Fibroblast of skin of right quadriceps (primary cell): ENCODE results near the gene C1QTNF9.
"Not testable (repeated sequence)": the region's sequence is repeated elsewhere in the genome, so short reads cannot be mapped to it uniquely, and the experiment has no call there.

Experiments used
- DNase-seq: peaks from one replicate; pipeline ENCODE4 v3.0.0-alpha.2; 2013

C1QTNF9 gene

DNA sequence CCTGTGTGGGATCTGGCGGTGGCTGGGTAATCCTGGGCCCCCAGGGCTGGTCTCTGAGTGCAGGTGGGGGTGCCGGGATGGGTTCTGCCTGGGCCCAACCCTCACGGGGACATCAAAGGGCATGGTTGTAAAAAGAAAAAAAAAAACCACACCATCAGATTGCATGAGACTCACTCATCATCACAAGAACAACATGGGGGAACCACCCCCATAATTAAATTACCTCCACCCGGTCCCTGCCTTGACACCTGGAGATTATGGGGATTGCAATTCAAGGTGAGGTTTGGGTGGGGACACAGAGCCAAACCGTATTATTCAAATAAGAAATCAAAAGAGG, 14.3 kb downstream of the C1QTNF9 start:
- no peak for DNase-seq

DNA sequence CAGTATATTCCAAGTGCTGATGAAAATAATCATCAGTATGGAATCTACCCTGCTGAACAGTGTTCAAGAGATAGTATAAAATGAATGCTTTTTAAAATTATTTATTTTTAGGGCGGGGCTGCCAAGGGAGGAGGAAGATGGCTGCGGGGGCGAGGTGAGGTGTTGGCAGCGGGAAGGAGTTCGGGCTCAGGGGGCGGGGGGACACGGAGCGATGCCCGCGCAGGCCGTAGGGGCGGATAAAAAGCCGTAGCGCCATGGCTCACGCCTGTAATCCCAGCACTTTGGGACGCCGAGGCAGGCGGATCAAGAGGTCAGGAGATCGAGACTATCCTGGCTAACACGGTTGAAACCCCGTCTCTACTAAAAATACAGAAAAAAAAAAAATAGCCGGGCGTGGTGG, 18.2 kb downstream of the C1QTNF9 start:
- not testable (repeated sequence) for DNase-seq

DNA sequence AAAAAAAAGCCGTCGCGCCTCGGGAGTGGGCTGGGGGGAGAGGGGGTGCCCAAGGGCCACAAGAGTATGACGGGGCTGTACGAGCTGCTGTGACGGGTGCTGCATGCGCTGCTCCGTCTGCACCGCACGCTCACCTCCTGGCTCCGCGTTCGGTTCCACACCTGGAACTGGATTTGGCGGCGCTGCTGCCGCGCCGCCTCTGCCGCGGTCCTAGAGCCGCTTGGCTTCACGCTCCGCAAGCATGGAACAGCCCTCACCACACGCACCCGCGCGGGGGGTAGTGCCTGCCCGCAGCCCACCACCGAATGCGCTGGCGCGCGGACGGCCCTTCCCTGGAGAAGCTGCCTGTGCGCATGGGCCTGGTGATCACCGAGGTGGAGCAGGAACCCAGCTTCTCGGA, 18.8 kb downstream of the C1QTNF9 start:
- no peak for DNase-seq

DNA sequence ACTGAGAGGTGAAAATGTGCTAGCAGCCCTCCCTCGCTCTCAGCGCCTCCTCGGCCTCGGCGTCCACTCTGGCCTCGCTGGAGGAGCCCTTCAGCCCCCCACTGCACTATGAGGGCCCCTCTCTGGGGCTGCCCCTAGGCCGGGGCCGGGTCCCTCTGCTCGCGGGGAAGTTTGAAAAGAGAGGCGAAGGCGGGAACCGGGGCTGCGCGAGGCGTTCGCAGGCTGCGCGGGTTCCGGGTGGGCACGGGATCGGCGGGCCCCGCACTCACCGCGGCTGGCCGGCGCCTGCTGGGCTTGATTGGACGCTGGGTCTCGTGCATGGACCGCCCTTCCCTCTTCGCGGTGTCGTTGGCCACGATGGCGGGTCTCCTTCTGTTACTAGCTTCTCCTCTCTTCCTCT, 29.3 kb downstream of the C1QTNF9 start:
- DNase-seq = no peak

DNA sequence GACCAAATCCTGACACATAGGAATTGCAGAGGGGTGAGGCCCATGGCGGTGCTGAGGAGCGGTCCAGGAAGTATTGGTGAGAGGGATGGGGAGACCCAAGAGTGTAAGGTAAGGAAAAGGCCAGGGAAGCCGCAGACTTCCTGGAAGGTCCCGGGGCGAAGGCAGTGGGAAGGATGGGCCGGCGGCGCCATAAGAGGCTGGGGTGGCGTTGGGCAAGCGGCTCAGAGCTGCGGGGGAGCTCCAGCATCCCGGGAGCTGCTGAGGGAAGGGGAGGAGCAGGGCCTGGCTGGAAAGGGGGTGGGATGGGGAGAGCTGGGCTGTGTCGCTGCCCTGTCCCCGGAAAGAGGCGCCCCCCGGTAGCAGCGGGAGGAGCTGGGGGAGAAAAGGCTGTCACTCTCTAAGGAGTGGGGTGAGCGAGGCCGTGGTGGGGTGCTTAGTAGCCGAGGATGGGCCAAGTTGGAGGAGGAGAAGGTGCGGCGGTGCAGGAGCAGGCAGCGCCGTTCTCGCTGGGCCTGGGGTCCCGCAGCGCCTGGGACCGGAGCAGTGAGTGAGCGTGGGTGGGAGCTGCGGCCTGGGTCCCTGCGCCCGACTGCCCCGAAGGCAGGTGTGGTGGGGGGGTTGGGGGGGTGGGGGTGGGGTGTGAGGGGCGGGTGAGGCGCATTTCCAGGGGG, 30.7 kb downstream of the C1QTNF9 start:
- no peak for DNase-seq

DNA sequence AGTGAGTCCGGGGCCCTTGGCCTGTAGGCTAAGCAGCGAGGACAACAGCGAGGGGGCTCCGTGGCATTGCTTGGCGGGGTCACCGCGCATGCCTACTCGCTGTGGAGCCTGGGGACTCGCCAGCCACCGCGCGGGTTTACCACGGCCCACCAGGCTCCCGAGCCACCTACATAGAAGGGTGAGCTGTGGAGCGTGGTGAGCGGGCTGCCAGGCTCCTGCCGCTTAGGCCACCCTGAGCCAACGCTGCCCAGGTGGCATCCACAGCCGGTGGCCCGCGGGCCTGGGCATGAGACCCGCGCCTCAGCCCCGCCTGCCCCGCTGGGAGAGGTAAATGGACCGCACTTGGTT, 31.2 kb downstream of the C1QTNF9 start:
- no peak for DNase-seq

DNA sequence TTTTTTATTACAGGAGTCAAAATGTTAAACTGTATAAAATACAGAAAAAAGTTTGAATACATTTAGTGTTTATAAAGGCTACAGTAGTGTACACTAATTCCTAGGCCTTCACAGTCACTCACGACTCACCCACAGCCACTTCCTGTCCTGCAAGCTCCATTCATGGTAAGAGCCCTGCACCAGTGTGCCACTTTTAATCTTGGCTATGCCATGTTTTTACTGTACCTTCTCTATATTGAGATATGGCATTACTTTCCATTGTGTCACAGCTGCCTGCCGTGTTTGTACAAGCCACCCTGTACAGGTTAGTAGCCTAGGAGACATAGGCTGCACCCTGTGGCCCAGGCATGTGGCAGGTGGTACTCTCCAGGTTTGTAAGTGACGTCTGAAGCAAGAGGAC, 32.1 kb downstream of the C1QTNF9 start:
- peak; percentile 49 for DNase-seq

DNA sequence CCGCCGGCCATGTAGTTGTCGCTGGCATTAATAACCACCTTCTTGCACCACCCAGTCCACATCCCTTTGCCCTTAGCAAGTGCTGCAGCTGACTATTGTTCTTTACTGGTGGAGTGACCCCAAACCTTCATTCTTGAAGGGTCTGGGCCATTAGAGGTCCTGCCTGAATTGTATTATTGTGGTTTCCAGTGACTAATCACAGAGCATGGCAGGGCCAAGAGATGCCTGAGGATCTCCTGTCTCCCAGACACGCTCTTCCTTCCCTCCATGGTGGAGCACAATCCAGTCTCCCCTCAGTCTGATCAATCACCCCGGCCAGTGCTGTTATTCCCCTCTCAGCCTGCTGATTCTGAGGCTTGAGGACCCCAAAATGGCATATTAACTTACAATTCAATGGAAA, 39.0 kb downstream of the C1QTNF9 start:
- DNase-seq = no peak

DNA sequence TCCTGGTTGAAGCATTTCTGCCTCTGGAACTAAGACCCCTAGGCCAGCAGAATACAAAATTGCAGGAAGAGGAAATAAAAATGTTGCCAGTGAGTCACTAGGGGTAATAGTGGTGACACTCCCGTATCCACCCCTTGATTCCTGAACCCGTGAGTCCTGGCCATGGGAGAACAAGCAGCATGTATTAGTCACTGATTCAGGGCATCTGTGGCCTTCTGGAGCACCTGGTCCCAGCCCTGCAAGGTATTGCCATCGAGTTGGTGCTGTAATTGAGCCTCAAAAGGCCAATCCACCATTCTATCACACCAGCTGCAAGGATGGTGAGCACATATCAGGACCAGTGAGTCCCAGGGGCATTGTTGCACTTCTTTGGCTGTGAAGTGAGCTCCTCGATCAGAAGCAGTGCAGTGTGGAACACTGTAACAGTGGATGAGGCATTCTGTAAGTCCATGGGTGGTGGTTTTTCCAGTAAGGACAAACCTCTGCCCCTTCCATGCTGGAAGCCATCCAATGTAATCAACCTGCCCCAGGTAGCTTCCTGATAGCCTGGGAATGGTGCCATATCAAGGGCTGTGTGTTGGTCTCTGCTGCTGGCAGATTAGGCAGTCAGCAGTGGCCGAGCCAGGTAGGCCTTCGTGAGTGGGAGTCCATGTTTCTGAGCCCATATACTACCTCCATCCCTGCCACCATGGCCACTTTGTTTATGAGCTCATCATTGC, 39.6 kb downstream of the C1QTNF9 start:
- no peak for DNase-seq

DNA sequence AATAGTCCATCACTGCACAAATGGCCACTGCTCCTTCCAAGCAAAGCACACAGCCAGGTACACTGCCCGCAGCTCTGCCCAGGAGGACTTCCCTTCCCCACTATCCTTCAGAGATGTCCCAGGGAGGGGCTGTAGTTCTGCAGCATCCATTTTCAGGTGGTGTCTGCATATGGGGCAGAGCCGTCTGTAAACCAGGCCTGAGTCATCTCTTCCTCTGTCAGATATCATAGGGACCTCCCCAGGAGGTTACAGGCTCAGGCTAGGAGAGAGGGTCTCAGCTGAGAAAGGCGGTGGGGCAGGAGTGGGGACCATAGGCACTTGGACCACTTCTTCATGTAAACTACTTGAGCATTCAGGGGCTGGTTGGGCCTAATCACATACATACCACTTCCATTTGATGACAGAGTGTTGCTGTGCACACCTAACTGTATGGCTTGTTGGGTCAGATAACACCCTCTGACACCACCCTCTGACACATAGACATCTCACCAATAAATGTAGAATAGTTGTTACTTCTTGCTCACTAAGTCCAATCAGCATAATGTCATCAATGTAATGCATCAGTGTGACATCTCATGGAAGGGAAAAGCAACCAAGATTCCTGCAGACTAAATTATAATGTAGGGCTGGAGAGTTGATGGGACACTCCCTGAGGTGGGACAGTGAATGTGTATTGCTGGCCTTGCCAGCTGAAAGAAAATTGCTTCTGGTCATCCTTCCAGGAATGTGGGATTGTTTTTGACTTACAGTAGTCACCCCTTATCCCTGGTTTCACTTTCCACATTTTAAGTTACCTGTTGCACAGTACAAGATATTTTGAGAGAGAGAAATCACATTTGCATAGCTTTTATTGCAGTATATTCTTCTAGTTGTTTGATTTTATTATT, 40.6 kb downstream of the C1QTNF9 start:
- DNase-seq = not testable (repeated sequence)

DNA sequence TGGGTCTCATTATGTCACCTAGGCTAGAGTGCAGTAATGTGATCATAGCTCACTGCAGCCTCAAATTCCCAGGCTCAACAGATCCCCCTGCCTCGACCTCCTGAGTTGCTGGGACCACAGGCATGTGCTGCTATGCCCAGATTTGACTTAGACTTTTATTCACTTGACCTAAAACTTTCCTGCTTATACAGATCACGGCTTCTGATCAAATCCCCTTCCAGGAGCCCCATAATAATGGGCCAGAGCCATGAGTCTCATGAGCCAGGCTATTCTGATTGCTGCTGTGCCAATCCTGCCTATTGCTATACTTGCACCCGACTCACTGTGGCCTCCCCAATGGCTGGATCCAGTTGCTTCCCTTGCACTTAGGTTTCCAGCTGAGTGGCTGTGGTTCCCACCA, 42.0 kb downstream of the C1QTNF9 start:
- DNase-seq = no peak

DNA sequence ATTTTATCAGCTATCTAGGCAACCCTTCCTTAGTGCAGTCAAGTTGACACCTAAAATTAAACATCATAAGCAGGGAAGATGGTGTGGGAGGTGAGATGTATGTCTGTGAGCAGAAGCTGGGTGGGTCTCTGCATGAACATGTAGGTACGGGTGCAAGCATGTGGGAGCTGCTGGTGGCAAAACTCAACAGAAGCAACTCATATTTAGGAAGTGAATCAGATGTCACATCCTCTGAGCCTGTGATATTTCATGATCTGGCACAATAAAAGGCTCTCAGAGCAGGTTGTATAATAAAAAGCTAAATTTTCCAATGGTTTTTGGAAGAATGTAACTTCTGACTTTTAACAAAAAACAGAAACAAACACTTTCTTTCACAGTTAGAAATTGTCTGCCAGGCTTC, 44.4 kb downstream of the C1QTNF9 start:
- no peak for DNase-seq

DNA sequence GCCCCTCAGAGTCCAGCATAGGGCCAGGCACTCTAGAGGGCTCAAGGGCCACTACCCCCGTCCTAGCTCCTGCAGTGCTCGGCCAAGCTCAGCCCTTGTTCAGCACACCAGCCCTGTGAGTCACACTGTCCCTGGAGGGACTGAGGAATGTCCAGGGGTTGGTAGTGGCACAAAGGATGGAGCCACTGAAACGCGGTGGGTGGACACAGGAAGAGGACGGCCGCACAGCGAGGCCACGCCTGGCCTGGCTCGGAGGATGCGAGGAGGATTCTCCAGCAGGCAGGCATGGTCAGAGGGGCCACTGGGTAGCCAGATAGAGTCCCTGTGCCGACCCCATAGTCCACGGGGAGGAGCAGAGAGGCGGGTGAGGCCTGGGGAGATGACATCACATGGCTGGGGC, 45.7 kb downstream of the C1QTNF9 start:
- no peak for DNase-seq

DNA sequence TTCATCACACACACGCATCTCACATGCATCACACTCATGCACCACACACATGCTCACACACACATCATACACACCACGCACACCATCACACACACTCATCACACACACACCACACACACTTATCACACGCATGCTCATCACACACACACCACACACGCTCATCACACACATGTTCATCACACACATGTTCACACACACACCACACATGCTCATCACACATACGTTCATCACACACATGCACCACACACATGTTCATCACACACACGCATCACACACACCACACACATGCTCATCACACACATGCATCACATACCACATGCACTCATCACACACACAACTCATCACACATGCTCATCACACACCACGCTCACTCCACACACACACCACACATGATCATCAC, 46.9 kb downstream of the C1QTNF9 start:
- no peak for DNase-seq

DNA sequence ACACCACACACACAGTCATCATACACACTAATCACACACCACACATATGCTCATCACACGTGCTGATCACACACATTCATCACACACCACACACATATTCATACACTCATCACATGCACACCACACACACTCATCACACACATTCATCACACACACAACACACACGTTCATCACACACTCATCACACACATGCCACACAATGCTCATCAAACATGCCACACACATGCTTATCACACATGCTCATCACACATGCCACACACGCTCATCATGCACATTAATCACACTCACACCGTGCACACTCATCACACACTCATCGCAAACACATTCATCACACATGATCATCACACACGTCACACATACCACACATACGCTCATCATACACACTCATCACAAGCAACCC, 47.5 kb downstream of the C1QTNF9 start:
- no peak for DNase-seq

DNA sequence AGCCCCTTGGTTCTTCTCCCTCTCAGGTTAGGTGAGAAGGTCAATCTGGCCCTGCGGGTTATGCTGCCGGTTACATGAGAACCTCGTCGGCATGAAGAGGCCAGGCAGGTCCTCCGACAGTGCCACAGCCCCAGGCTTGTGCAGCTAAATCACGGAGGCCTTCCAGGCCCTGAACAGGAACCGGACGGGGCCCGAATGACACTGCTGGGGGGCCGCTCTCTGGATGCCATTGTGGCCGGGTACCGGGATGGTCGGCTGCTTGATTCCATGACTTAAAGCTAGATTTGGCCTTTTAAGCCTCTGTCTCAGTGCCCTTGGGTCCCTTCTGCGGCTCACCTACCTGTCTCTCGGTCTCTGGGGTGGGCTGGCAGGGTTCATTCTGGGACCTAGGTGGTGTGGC, 48.4 kb downstream of the C1QTNF9 start:
- no peak for DNase-seq

DNA sequence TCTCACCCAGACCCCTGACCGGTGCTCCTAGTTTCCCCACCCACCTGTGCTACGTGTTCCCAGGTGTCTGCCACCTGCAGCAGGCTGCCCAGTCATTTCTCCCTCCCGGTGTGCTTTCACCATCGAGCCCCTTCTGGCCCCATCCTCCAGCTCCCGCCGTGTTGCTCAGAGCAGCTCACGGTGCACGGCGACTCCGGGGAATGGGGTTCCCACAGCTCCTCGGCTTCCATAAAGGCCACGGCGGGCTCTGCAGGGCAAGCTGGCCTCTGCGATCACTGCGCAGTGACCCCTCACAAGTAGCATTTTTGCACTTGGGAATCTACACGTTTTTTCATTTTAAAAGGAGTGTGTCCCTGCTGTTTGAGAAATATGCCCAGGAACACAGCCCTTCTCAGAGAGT, 49.5 kb downstream of the C1QTNF9 start:
- not testable (repeated sequence) for DNase-seq

DNA sequence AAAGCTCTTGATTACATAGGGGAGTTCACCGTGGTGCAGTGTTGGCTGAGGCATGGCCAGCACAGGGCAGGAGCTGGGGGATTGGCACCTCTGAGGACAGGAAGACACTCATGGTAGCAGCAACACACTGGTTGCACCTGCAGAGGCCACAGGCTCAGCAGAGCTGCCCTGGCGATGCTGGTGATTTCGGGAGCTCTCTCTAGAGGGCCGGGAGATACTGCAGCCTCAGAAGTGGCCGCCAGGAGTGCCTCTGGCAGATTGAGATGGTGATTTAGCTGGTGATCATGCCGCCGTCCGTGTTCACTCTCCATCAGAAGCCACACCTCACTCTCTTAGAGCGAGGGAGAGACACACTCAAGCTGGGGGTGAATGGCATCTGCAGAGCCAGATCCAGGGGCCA, 49.9 kb downstream of the C1QTNF9 start:
- DNase-seq = not testable (repeated sequence)

DNA sequence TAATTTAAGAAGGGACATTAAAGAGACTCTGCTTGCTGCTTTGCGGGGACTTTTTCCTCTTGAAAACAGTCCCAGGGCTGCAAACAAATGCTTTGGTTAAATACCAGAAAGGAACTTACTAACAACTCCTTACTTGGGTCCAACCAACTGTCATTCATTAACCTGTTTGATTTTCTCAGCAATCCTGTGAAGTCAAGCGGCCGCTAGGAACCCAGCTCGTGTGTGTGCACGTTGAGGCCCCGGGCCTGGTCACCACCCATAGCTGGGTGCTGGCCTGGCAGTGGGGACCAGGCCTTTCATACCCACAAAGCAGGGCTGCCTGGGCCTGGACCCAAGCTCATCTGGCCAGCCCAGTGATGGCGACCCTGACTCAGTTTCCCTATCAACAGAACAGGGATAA, 50.7 kb downstream of the C1QTNF9 start:
- no peak for DNase-seq

DNA sequence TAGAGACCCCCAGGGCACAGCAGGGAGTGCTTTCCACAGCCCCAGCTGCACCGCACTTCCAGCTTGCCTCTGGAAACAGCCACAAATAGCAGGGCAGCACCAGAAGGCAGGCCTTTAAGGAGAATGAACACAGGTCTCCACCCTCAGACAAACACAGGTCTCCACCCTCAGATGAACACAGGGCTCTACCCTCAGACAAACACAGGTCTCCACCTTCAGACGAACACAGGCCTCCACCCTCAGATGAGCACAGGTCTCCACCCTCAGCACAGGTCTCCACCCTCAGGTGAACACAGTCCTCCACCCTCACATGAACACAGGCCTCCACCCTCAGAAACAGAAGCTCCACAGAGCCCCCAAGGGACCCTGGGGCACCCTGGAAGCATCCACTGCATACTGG, 51.7 kb downstream of the C1QTNF9 start:
- no peak for DNase-seq

DNA sequence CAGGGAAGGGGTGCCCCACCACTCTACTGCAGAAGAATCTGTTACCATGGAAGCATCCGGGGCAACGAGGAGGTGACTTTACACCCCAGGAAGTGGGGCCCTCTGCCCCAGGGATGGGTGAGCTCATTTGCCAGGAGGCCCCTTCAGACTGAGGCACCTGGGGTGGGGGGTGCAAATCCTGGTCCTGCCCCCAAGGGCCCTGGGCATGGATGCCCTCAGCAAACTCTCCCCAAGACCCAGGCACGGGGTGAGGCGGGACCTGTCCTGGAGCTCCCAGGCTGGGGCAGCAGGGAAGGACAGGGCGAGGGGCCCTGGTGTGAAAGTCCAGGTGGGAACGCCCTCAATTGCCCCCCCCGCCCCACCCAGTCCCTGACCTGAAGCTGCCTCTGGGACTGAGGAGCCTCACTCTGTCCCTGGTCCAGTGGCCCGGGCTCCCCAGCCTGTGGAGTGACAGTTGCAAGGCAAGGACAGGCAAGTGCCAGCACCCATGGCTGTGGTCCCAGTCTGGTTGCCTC, 52.5 kb downstream of the C1QTNF9 start:
- no peak for DNase-seq

DNA sequence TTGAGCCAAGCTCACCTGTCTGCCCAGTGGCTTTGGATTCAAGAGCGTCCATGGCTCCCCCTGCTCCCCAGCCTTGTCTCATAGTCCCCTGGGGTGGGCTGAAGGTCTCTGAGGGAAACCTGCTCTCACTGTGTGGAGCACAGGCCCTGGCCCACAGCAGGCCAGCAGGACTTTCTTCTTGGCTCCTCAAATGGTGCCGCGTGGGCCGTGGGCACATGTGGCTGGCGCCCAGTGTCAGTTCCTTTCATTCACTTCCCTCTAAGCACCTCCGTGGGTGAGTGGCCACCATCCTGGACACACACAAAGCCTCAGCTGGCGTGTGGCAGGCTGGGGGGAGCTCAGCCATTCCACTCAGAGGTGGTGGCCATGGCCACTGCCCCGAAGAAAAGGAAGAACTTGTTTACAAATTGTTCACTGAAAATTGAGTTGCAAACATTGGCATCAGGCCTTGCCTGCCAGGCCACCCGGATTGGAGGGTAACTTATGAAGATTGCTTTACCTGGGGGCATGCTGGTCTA, 53.1 kb downstream of the C1QTNF9 start:
- DNase-seq = no peak

DNA sequence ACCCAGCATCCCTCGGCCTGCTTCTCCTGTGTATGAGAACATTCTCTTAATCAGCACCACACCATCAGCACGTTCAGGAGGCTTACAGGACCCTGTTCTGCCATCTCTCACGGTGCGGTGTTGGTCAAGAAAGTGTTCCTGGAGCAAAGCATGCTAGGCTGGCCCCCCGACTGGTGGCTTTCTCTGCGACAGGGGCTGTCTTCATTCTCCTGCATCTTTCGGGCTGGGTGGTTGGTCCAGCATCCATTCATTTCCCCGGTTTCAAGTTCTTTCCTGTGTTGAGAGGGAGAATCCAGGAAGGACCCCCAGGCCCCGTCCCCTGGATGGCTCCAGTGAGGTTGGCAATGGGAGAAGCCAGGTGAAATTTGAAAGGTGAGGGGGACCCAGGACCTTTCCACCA, 55.8 kb downstream of the C1QTNF9 start:
- DNase-seq = no peak

DNA sequence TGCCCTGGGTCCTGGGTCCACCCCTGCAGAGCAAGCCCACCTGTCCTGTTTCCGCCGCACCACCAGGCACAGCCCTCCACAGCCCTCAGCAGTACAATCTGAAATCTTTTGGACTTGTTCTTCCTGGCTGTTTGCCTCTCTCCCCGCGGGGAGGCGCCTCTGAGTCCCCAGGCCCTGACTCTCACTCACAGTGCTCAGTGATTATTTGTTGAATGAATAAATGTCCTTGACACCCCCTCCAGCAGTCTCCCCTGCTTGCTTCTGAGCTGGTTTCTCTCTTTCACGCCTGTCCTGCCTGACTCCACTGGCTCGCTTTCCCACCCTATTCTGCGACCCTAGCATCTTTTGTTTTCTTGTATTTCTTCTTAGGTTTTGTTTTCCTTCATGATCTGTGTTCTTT, 56.9 kb downstream of the C1QTNF9 start:
- not testable (repeated sequence) for DNase-seq
